ENCODE measurements around the gene GPATCH2. TPM values are rescaled to one million over a fixed set of nuclear protein-coding genes. Genes with fewer than 3 reads are reported as not detected.

Gene GPATCH2
- total and polyA plus RNA-seq, 10 of the 15 experiments (the other 5 are each of a cell fraction or from before 2014, with no cell fraction given), result 3.2 to 12.2 (median 5.4) TPM

DNA sequence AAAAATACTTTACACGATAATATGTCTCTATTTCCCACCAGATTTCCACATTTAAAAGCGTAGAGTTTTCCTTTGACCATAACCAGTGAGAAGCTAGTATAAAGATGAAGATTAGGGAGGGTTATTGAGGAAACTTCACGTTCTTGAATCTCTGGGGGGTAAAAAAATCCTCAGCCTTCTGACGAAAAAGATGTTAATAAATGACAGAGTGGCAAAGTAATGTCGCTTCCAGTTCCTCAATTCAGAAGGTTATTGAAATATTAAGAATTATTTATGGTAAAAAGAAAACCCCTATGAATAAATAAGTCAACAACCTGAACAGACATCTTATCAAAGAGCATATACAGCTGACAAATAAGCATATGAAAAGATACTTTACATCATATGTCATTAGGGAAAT lies 241.0 kb downstream of the GPATCH2 start (continued):
- TF ChIP-seq, protein P1, sequence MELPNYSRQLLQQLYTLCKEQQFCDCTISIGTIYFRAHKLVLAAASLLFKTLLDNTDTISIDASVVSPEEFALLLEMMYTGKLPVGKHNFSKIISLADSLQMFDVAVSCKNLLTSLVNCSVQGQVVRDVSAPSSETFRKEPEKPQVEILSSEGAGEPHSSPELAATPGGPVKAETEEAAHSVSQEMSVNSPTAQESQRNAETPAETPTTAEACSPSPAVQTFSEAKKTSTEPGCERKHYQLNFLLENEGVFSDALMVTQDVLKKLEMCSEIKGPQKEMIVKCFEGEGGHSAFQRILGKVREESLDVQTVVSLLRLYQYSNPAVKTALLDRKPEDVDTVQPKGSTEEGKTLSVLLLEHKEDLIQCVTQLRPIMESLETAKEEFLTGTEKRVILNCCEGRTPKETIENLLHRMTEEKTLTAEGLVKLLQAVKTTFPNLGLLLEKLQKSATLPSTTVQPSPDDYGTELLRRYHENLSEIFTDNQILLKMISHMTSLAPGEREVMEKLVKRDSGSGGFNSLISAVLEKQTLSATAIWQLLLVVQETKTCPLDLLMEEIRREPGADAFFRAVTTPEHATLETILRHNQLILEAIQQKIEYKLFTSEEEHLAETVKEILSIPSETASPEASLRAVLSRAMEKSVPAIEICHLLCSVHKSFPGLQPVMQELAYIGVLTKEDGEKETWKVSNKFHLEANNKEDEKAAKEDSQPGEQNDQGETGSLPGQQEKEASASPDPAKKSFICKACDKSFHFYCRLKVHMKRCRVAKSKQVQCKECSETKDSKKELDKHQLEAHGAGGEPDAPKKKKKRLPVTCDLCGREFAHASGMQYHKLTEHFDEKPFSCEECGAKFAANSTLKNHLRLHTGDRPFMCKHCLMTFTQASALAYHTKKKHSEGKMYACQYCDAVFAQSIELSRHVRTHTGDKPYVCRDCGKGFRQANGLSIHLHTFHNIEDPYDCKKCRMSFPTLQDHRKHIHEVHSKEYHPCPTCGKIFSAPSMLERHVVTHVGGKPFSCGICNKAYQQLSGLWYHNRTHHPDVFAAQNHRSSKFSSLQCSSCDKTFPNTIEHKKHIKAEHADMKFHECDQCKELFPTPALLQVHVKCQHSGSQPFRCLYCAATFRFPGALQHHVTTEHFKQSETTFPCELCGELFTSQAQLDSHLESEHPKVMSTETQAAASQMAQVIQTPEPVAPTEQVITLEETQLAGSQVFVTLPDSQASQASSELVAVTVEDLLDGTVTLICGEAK (IDR thresholded peaks at IDR 0.05; ENCODE audit: borderline replicate concordance), result no peak
- TF ChIP-seq ZNF622 (IDR thresholded peaks at IDR 0.05) (no peak), SPI1 (IDR thresholded peaks at IDR 0.05; ENCODE audit: borderline replicate concordance, insufficient read depth, low read depth, low read length) (0 out of 2 replicates have a peak, but pooled peaks have one; percentile 2), ZNF217 (IDR thresholded peaks at IDR 0.05) (no peak)

DNA sequence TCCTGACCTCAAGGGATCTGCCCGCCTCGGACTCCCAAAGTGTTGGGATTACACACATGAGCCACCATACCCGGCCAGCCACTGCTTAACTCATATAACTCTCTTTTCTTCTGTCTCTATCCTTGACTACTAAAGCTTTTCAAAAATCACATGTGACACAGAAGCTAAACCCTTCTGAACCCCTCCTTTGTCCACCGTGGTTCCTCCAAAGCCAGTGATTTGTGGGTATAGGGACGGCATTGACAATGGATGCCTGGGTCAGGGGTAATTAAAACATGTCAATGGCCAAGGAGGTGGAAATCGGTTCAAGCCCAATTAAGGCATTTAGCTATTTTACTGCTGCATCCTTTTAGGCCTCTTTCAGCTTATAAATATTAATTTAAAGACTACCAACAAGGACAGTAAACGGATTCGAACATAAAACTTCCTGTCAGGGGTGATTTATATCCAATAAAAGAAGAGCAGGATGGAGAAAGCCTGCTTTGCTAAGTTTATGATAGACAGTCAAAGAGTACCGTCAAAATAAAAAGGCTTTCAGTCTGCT lies 242.3 kb downstream of the GPATCH2 start:
- H3K27me3 ChIP-seq (replicated peaks in 1 of 2; ENCODE audit: control insufficient read depth in 2 of 2, insufficient read depth in 2 of 2, low read length in 1 of 2), result no peaks in the 10 kb centered on the region
- H3K4me3 ChIP-seq, result no peak overlapping the region
- H4K20me1 ChIP-seq (ENCODE audit: control insufficient read depth, insufficient read depth), result no peaks in the 10 kb centered on the region
- POLR2A ChIA-PET, result no interaction called here
- no peak for ATAC-seq
- no peak overlapping the region for H2AFZ ChIP-seq (ENCODE audit: control insufficient read depth, low read depth, low read length)
- H3K9ac ChIP-seq (ENCODE audit: control insufficient read depth, insufficient read depth, low read length), result no peak overlapping the region
- CTCF ChIA-PET, result interaction anchor here (0.6 kb wide), 1 partner anchor 1266 kb away, joined by 3 read pairs; no protein-coding TSS in a partner anchor
- DNase-seq (ENCODE audit: low read depth, low spot score), result no peak
- BruUV-seq (replicated peaks), result no TSS peak
- SMC1A ChIA-PET (ENCODE audit: uncharacterized antibody, unreplicated experiment), result no interaction called here
- no peaks in the 10 kb centered on the region for H3K36me3 ChIP-seq (ENCODE audit: control insufficient read depth in 2 of 2, insufficient read depth in 2 of 2, low read length in 1 of 2)
- no peak for TF ChIP-seq BCL11A (IDR thresholded peaks at IDR 0.05; ENCODE audit: low read depth, low read length)
- no peak for TF ChIP-seq PAX5 (IDR thresholded peaks at IDR 0.05; ENCODE audit: borderline replicate concordance, low read depth, low read length)
- TF ChIP-seq MYB (IDR thresholded peaks at IDR 0.05; ENCODE audit: borderline replicate concordance, low read depth, low read length), result no peak
- TF ChIP-seq, protein P2, sequence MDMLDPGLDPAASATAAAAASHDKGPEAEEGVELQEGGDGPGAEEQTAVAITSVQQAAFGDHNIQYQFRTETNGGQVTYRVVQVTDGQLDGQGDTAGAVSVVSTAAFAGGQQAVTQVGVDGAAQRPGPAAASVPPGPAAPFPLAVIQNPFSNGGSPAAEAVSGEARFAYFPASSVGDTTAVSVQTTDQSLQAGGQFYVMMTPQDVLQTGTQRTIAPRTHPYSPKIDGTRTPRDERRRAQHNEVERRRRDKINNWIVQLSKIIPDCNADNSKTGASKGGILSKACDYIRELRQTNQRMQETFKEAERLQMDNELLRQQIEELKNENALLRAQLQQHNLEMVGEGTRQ (IDR thresholded peaks at IDR 0.05; ENCODE audit: borderline replicate concordance, low read depth, low read length), result no peak
- no peak for TF ChIP-seq ZNF384 (IDR thresholded peaks at IDR 0.05; ENCODE audit: borderline replicate concordance, low read depth, low read length)
- no peak for TF ChIP-seq NFYA (IDR thresholded peaks at IDR 0.05; ENCODE audit: borderline replicate concordance, low read depth, low read length)
- no peak for TF ChIP-seq BHLHE40 (IDR thresholded peaks at IDR 0.05; ENCODE audit: borderline replicate concordance in 1 of 2, low read depth in 2 of 2, low read length in 1 of 2)
- TF ChIP-seq EGR1 (IDR thresholded peaks at IDR 0.05; ENCODE audit: borderline replicate concordance in 1 of 2, low read depth in 2 of 2, low read length in 2 of 2), result no peak
- no peak for TF ChIP-seq EED (IDR thresholded peaks at IDR 0.05; ENCODE audit: low read depth)
- no peak for TF ChIP-seq BRCA1 (IDR thresholded peaks at IDR 0.05; ENCODE audit: low read depth, low read length)
- TF ChIP-seq SUPT20H (IDR thresholded peaks at IDR 0.05; ENCODE audit: borderline replicate concordance, control insufficient read depth, low read depth, low read length), result no peak
- intact Hi-C loops (cut with micrococcal nuclease; ENCODE audit: unreplicated experiment) (no loop called here), in situ Hi-C loops (cut with MboI) (no loop called here)
- H3K4me1 ChIP-seq (ENCODE audit: control insufficient read depth, insufficient read depth, low read length), result no peaks in the 10 kb centered on the region
- 34% methylated on average over 9 of the region's 9 CpGs for WGBS (ENCODE audit: insufficient coverage, insufficient replicate concordance, low lambda C conversion rate, missing lambda C conversion rate)
- no peak overlapping the region for H3K4me2 ChIP-seq (ENCODE audit: control insufficient read depth, insufficient read depth)
- no peak overlapping the region for H3K27ac ChIP-seq (ENCODE audit: control insufficient read depth, insufficient read depth)
- RAD21 ChIA-PET (ENCODE audit: unreplicated experiment), result no interaction called here
- H3K9me3 ChIP-seq (replicated peaks; ENCODE audit: control insufficient read depth, insufficient read depth, low read length), result no peaks in the 10 kb centered on the region
- H3K79me2 ChIP-seq (ENCODE audit: control insufficient read depth, insufficient read depth, low read length), result no peaks in the 10 kb centered on the region
- FAIRE-seq, result no peak

All from GM12878 (cell line).